Measurements from ENCODE around the gene MMP27.

DNA sequence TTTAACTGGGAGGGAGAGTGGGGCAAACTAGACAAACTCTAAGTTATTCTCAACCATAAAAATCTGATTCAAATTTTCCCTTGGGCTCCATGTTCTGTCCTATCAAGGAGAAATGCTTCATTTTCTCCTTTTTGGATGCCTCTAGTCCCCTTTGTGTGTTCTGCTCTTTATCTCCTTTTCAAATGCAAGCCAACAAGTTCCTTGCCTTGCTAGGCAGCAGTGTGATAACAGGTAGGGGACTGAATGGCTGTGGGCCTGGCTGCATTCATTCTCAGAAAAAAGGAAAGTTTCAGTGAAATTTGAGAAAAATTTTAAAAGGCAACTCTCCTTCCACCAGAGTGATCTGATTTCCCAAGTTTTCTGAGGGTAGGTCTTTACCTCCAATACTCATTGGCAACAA is 46.1 kb upstream of the MMP27 start:
- TF ChIP-seq, protein P1, sequence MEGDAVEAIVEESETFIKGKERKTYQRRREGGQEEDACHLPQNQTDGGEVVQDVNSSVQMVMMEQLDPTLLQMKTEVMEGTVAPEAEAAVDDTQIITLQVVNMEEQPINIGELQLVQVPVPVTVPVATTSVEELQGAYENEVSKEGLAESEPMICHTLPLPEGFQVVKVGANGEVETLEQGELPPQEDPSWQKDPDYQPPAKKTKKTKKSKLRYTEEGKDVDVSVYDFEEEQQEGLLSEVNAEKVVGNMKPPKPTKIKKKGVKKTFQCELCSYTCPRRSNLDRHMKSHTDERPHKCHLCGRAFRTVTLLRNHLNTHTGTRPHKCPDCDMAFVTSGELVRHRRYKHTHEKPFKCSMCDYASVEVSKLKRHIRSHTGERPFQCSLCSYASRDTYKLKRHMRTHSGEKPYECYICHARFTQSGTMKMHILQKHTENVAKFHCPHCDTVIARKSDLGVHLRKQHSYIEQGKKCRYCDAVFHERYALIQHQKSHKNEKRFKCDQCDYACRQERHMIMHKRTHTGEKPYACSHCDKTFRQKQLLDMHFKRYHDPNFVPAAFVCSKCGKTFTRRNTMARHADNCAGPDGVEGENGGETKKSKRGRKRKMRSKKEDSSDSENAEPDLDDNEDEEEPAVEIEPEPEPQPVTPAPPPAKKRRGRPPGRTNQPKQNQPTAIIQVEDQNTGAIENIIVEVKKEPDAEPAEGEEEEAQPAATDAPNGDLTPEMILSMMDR (conservative IDR thresholded peaks at IDR 0.05) = no peak
- no peak for TF ChIP-seq EZH2 (IDR thresholded peaks at IDR 0.05; ENCODE audit: low read depth)
